Stimulated activated memory B cell treated with anti-CD40 and anti-IgM and Interleukin-4, amounts not matched to agents 10 μg/mL and 1 μg/mL and 100 μg/mL, for 72 hours (primary cell): Measurements from ENCODE around the gene ARHGAP20.

ENCODE experiments used
- ATAC-seq: fragments of 150-1000 bp; cut with Tn5 transposase; 2 replicates; pipeline ENCODE4 v1.10.0; 2021
- H3K27ac Mint-ChIP-seq: one replicate; pipeline ENCODE4 v1.8.0; 2022; ENCODE audit warnings: mild to moderate bottlenecking, mixed read lengths
- H3K27me3 Mint-ChIP-seq: one replicate; pipeline ENCODE4 v1.8.0; 2022; ENCODE audit warnings: mixed read lengths
- H3K36me3 Mint-ChIP-seq: one replicate; pipeline ENCODE4 v1.8.0; 2022; ENCODE audit warnings: mixed read lengths
- H3K4me1 Mint-ChIP-seq: one replicate; pipeline ENCODE4 v1.8.0; 2022; ENCODE audit warnings: mixed read lengths
- H3K4me3 Mint-ChIP-seq: one replicate; pipeline ENCODE4 v1.8.0; 2022; ENCODE audit warnings: mild to moderate bottlenecking, moderate library complexity, mixed read lengths
- H3K9me3 Mint-ChIP-seq: one replicate; pipeline ENCODE4 v1.8.0; 2022; ENCODE audit warnings: mixed read lengths

ARHGAP20 gene

GRCh38 chr11:110530900-110531741 lies 181.1 kb downstream of the ARHGAP20 start:
- H3K27me3 Mint-ChIP-seq, result no peaks in the 10 kb centered on the region

GRCh38 chr11:110529043-110529442 lies 183.2 kb downstream of the ARHGAP20 start:
- peaks cover 19% of the 10 kb centered on the region for H3K9me3 Mint-ChIP-seq
- no peak overlapping the region for H3K27ac Mint-ChIP-seq
- no peaks in the 10 kb centered on the region for H3K4me1 Mint-ChIP-seq
- H3K4me3 Mint-ChIP-seq, result no peak overlapping the region
- ATAC-seq, result no peak
- peaks cover 8% of the 10 kb centered on the region for H3K36me3 Mint-ChIP-seq
- no peaks in the 10 kb centered on the region for H3K27me3 Mint-ChIP-seq

More at GRCh38 chr11:110530900-110531741, 181.1 kb downstream of the ARHGAP20 start:
- Mint-ChIP-seq H3K36me3 (peaks cover 8% of the 10 kb centered on the region), H3K4me1 (no peaks in the 10 kb centered on the region), H3K4me3 (no peak overlapping the region), H3K9me3 (peaks cover 19% of the 10 kb centered on the region), H3K27ac (no peak overlapping the region)
- ATAC-seq, result no peak

GRCh38 chr11:110527146-110527545 lies 185.1 kb downstream of the ARHGAP20 start:
- H3K27ac Mint-ChIP-seq, result no peak overlapping the region
- ATAC-seq, result no peak
- H3K4me3 Mint-ChIP-seq, result no peak overlapping the region
- H3K27me3 Mint-ChIP-seq, result no peaks in the 10 kb centered on the region
- peaks cover 10% of the 10 kb centered on the region for H3K4me1 Mint-ChIP-seq
- peaks cover 8% of the 10 kb centered on the region for H3K36me3 Mint-ChIP-seq
- peaks cover 26% of the 10 kb centered on the region for H3K9me3 Mint-ChIP-seq
